H1 (cell line): ENCODE data around the gene TRIM15. TPM values are rescaled to one million over a fixed set of nuclear protein-coding genes. Genes with fewer than 3 reads are reported as not detected.

Source experiments
- GABPA ChIP-seq: IDR thresholded peaks from 2 replicates; pipeline ENCODE4 v1.6.1; 2011; ENCODE audit warnings: mild to moderate bottlenecking, low read length, moderate library complexity, borderline replicate concordance; ENCODE audit not compliant: insufficient read depth
- HDAC6 ChIP-seq: IDR thresholded peaks from one replicate; pipeline ENCODE4 v1.7.1; 2012; ENCODE audit warnings: low read depth, mild to moderate bottlenecking, inconsistent platforms, low read length, moderate library complexity
- JUN ChIP-seq: IDR thresholded peaks from 2 replicates; pipeline ENCODE4 v1.6.1; 2011; ENCODE audit warnings: low read depth, mild to moderate bottlenecking, improper control_type of control experiment, low read length
- KDM4A ChIP-seq: IDR thresholded peaks from one replicate; pipeline ENCODE4 v1.7.1; 2012; ENCODE audit warnings: low read depth, mild to moderate bottlenecking, moderate library complexity, low read length, inconsistent platforms; ENCODE audit not compliant: severe bottlenecking
- NANOG ChIP-seq: IDR thresholded peaks from 2 replicates; pipeline ENCODE4 v1.6.1; 2011; ENCODE audit warnings: low read length, low read depth, mild to moderate bottlenecking, inconsistent platforms; ENCODE audit not compliant: insufficient read depth, poor library complexity, severe bottlenecking
- TAF1 ChIP-seq: IDR thresholded peaks from 2 replicates; pipeline ENCODE4 v1.6.1; 2011; ENCODE audit warnings: mild to moderate bottlenecking, low read depth, low read length
- YY1 ChIP-seq: IDR thresholded peaks from 2 replicates; pipeline ENCODE4 v1.6.1; 2011; ENCODE audit warnings: low read depth, mild to moderate bottlenecking, low read length
- polyA plus RNA-seq, 7 experiments: library from polyadenylated mRNA; depleted of rRNA in 3 of 7; stranded (reverse) in 5 of 7; unstranded in 2 of 7; fragments of >200 nt in 5 of 7; fragments of 200-250 nt in 2 of 7; gene quantifications; 1 replicate in 5 of 7; 2 replicates in 1 of 7; 4 replicates in 1 of 7; pipeline versions ENCODE4 v1.2.1 to v1.2.3, GENCODE V29; 2011 to 2013; ENCODE audit warnings: missing spikeins in 2 of 7, mixed read lengths in 2 of 7
- total RNA-seq: library from RNA; stranded (reverse); fragmentation: NEBNext Ultra II Directional; extraction: Animal tissue kit (Norgen Biotek cat#: 25700); gene quantifications from 2 replicates; pipeline ENCODE4 v1.2.1, GENCODE V29; 2021
- TF ChIP-seq, protein P1 (sequence below): fragments of 300-600 bp; sonication (generic); IDR thresholded peaks from 2 replicates; pipeline ENCODE4 v1.7.1; 2012; ENCODE audit warnings: low read length, moderate library complexity, mild to moderate bottlenecking, inconsistent platforms; ENCODE audit not compliant: insufficient replicate concordance

Gene TRIM15
- total and polyA plus RNA-seq, 2 of the 8 experiments (the other 6 are each of a cell fraction or from before 2014, with no cell fraction given), result 0.18 to 0.48 TPM

DNA sequence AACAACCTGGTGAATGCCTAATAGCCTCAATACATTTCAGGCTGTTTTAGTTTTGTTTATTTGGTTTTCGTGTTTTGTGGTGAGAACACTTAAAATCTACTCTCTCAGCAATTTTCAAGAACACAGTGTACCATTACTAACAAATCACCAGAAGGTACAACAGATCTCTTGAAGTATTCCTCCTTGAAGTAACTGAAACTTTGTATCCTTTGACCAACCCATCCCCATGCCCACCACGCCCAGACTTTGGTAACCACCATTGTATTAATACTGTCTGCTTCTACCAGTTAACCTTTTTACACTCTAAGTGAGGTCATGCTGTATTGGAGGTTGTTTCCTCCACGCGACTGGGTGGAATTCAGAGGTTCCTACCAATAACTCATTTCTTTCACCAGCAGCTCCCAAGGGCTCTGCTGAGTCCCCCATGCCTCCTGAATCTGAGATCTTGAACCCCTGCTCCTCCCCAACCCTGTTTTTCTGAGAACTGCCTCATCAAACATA, 33.1 kb upstream of the TRIM15 start (continued):
- TF ChIP-seq, protein P1, sequence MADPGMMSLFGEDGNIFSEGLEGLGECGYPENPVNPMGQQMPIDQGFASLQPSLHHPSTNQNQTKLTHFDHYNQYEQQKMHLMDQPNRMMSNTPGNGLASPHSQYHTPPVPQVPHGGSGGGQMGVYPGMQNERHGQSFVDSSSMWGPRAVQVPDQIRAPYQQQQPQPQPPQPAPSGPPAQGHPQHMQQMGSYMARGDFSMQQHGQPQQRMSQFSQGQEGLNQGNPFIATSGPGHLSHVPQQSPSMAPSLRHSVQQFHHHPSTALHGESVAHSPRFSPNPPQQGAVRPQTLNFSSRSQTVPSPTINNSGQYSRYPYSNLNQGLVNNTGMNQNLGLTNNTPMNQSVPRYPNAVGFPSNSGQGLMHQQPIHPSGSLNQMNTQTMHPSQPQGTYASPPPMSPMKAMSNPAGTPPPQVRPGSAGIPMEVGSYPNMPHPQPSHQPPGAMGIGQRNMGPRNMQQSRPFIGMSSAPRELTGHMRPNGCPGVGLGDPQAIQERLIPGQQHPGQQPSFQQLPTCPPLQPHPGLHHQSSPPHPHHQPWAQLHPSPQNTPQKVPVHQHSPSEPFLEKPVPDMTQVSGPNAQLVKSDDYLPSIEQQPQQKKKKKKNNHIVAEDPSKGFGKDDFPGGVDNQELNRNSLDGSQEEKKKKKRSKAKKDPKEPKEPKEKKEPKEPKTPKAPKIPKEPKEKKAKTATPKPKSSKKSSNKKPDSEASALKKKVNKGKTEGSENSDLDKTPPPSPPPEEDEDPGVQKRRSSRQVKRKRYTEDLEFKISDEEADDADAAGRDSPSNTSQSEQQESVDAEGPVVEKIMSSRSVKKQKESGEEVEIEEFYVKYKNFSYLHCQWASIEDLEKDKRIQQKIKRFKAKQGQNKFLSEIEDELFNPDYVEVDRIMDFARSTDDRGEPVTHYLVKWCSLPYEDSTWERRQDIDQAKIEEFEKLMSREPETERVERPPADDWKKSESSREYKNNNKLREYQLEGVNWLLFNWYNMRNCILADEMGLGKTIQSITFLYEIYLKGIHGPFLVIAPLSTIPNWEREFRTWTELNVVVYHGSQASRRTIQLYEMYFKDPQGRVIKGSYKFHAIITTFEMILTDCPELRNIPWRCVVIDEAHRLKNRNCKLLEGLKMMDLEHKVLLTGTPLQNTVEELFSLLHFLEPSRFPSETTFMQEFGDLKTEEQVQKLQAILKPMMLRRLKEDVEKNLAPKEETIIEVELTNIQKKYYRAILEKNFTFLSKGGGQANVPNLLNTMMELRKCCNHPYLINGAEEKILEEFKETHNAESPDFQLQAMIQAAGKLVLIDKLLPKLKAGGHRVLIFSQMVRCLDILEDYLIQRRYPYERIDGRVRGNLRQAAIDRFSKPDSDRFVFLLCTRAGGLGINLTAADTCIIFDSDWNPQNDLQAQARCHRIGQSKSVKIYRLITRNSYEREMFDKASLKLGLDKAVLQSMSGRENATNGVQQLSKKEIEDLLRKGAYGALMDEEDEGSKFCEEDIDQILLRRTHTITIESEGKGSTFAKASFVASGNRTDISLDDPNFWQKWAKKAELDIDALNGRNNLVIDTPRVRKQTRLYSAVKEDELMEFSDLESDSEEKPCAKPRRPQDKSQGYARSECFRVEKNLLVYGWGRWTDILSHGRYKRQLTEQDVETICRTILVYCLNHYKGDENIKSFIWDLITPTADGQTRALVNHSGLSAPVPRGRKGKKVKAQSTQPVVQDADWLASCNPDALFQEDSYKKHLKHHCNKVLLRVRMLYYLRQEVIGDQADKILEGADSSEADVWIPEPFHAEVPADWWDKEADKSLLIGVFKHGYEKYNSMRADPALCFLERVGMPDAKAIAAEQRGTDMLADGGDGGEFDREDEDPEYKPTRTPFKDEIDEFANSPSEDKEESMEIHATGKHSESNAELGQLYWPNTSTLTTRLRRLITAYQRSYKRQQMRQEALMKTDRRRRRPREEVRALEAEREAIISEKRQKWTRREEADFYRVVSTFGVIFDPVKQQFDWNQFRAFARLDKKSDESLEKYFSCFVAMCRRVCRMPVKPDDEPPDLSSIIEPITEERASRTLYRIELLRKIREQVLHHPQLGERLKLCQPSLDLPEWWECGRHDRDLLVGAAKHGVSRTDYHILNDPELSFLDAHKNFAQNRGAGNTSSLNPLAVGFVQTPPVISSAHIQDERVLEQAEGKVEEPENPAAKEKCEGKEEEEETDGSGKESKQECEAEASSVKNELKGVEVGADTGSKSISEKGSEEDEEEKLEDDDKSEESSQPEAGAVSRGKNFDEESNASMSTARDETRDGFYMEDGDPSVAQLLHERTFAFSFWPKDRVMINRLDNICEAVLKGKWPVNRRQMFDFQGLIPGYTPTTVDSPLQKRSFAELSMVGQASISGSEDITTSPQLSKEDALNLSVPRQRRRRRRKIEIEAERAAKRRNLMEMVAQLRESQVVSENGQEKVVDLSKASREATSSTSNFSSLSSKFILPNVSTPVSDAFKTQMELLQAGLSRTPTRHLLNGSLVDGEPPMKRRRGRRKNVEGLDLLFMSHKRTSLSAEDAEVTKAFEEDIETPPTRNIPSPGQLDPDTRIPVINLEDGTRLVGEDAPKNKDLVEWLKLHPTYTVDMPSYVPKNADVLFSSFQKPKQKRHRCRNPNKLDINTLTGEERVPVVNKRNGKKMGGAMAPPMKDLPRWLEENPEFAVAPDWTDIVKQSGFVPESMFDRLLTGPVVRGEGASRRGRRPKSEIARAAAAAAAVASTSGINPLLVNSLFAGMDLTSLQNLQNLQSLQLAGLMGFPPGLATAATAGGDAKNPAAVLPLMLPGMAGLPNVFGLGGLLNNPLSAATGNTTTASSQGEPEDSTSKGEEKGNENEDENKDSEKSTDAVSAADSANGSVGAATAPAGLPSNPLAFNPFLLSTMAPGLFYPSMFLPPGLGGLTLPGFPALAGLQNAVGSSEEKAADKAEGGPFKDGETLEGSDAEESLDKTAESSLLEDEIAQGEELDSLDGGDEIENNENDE, result no peak
- TF ChIP-seq YY1, result no peak
- no peak for TF ChIP-seq JUN
- TF ChIP-seq NANOG, result no peak
- no peak for TF ChIP-seq TAF1
- TF ChIP-seq KDM4A, result no peak
- TF ChIP-seq GABPA, result no peak
- no peak for TF ChIP-seq HDAC6
